Activated naive CD8-positive, alpha-beta T cell treated with anti-CD3 and anti-CD28 coated beads, Interleukin-2, amount 50 U/mL, for 16 hours (primary cell): Measurements from ENCODE around the gene RILPL1.
"Not testable (repeated sequence)": the region's sequence is repeated elsewhere in the genome, so short reads cannot be mapped to it uniquely, and the experiment has no call there.

ENCODE experiments used
- DNase-seq: peaks from one replicate; pipeline ENCODE4 v3.0.0-alpha.2; 2020; ENCODE audit warnings: low read depth, low spot score

Gene RILPL1

DNA sequence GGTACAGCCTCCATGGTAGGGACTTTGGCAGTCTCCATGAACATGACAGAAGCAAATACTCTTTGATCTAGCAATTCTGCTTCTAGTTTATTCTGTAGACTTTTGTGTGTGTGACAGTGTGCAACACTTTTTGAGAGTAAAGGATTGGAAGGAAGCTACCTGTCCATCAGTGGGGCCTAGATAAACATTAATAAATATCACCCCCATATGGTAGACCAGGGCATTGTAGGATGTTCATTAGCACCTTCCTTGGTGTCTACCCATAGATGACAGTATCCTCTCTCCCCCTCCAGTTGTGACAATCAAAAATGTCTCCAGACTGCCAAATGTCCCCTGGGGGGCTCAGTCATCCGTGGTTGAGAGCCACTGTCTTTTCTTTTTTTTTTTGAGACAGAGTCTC lies 64.7 kb downstream of the RILPL1 start:
- DNase-seq = no peak

DNA sequence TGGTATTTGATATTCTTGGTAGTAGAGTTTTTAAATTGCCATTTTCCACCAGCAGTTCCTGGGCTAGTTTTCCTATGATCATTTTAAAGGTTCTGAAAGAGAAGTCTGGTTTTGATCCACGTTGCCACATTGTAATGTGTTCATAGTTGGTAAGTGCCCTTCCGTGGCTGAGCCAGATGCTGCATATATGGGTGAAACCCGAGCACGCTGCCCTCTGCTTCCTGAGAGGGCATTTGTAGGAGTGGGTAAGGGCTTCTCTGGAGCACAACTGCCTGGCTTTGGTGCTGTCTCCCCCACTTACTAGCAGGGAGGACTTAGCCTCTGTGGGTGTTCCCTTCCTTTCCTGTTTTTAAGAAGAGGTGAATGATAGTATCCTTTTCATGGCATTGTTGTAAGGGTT lies 68.4 kb downstream of the RILPL1 start:
- DNase-seq = no peak

DNA sequence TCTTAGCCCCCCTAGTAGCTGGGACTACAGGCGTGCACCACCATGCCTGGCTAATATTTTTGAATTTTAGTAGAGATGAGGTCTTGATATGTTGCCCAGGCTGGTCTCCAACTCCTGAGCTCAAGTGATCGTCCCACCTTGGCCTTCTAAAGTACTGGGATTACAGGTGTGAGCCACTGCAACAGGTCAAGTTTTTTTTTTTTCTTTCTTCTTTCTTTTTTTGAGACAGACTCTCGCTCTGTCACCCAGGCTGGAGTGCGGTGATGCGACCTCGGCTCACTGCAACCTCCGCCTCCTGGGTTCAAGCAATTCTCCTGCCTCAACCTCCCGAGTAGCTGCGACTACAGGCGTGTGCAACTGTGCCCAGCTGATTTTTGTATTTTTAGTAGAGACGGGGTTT lies 70.3 kb downstream of the RILPL1 start:
- not testable (repeated sequence) for DNase-seq

DNA sequence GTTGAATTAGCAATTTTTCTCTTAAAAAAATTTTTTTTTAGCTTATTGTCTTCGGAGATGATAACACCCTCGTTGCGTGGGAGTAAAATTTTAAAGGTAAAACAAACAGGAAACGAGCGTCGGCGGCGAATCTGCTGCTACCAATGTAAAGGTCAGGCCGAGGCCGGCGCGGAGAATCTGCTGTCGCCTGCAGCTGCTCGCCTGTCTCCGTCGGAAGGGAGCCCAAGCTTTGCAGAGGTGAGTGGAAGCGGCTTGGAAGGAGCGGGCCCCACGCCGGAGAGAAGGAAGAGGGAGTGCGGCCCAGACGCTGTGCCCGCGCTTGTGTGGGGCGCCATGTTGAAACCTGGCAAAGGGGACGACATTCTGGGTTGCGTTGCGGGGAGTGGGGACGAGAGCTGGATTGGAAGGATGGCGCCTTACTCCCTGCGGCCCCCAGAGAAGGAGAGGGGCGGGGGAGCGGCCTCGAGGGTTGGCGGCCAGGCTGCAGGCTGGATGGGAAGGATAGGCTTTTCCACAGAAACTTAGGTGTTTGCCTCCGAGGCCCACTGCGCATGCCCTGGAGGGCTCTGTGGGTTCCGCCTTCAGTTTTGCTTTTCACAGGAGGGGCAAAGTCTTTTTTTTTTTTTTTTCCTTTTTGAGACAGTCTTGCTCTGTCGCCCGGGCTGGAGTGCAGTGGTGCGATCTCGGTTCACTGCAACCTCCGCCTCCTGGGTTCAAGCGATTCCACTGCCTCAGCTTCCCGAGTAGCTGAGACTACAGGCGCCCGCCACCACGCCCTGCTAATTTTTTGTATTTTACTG lies 75.3 kb downstream of the RILPL1 start, which contains the start of gene SNRNP35:
Gene SNRNP35, plus strand, starts transcription at position 160 of the 800 bp plus-strand sequence. CDS start 7,402 bp downstream, outside the sequence.
- peak; percentile 56 for DNase-seq

DNA sequence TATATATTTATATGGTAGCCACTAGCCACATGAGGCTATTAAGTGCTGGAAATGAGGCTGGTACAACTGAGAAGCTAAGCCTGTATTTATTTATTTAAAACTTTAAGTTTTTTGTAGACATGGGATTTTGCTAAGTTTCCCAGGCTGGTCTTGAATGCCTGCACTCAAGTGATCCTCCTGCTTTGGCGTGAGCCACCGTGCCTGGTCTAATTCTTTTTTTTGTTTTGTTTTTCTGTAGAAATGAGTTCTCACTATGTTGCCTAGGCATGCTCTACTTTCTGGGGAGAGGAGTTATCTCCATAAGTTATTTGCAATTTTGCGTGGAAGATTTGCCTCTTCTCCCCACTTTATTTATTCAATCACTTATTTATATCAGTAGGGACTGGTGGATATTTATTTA lies 80.4 kb downstream of the RILPL1 start:
- no peak for DNase-seq

GRCh38 chr12:123452276-123452550 lies 81.3 kb downstream of the RILPL1 start:
- not testable (repeated sequence) for DNase-seq

- no peak for DNase-seq
Measured at GRCh38 chr12:123450636-123451035, 82.9 kb downstream of the RILPL1 start.

DNA sequence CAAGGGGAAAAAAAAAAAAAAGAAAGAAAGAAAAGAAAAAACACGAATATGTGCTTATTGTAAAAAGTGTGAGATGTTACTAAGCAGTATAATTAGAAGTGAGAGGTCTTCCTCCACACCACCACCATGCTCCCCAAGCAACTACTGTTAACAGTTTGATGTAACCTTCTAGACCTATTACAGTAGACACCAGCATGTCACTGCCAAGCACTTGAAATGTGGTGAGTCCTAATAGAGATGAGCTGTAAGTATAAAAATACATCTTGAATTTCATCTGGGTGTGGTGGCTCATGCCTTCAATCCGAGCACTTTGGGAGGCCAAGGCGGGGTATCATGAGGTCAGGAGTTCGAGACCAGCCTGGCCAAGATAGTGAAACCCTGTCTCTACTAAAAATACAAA lies 83.7 kb downstream of the RILPL1 start:
- no peak for DNase-seq

DNA sequence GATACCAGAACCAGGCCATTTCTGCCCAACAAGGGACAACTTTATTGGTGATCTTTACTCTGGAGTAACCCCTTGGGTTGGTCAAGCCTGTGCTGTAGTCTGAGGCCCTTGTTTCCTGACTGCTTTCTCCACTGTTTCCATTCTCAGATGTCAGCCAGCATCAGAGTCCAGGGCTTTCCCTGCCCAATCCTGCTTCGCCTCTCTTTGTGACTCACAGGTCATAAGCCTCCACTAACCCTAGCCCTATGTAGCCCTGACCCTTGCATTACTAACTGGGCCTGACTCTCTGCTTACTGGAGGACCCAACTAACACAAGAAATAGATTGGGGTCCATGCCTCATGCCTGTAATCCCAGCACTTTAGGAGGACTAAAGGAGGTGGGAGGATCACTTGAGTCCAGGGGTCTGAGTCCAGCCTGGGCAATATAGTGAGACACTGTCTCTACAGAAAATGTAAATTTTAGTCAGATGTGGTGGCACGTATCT lies 84.2 kb downstream of the RILPL1 start:
- DNase-seq = no peak

GRCh38 chr12:123446333-123446713 lies 87.2 kb downstream of the RILPL1 start:
- DNase-seq = no peak

DNA sequence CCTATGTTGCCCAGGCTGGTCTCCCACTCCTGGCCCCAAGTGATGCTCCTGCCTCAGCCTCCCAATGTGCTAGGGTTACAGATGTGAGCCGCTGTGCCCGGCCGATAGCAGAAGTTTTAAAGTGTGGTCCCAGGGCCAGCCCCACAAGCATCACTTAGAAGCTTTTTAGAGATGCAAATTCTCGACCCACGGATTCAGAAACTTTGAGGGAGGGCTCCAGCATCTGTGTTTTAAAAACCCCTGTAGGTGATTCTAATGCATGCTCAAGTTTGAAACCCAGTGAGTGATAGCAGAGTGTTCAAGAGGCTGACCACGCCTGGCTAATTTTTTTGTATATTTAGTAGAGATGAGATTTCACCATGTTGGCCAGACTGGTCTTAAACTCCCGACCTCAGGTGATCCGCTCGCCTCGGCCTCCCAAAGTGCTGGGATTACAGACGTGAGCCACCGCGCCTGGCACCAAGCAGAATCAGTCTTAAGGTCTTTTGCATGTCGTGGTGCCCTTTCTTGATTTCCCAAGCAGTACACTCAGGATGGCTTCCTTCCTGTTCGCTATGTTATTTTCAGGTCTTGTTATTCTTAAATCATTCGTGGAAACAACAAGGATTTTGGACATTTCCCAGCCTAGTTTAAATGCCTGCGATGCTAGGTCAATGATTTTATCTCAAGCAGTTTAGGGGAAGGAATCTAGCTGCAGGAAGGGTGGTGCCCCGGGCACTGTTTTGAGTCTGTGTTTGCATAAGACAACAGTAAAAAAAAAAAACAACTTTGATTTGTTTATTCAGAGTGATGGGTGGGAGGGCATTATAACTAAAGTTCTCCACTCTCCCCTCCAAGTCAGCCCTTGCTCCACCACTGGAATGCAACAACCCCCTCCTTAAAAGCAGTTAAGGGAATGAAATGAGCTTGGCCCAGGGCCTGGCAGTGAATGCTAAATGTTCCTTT lies 87.9 kb downstream of the RILPL1 start:
- no peak for DNase-seq

DNA sequence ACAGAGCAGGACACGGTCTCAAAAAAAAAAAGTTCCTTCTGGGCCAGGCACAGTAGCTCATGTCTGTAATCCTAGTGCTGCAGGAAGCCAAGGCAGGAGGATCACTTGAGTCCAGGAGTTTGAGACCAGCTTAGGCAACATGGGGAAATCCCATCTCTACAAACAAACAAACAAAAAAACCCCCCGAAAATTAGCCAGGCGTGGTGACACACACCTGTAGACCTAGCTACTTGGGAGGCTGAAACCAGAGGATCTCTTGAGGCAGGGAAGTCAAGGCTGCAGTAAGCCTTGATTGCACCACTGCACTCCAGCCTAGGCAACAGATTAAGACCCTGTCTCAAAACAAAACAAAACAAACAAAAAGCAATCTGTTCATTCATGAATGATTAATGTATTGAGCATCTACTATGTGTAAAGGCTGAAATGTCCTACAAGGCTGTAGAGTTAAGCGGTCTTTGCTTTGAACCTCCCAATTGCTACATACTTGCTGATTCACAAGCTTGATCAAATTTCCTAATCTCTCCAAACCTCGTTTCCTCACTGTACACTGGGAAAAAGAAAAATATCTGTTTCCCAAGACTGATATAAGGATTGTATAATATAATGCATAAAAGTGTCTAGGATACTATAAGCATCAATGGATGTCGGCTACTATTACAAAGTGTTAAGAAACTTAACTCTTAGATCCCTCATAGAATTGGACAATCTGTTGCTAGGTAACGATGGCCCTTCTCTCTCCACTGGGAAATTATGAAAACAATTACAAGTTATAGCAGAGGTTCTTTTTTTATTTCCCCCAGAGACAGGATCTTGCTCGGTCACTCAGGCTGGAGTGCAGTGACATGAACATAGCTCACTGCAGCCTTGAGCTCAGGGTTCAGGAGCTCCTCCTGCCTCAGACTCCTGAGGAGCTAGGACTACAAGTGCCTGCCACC lies 89.2 kb downstream of the RILPL1 start:
- DNase-seq = no peak

- DNase-seq = no peak
Measured at GRCh38 chr12:123442774-123443173, 90.7 kb downstream of the RILPL1 start.

DNA sequence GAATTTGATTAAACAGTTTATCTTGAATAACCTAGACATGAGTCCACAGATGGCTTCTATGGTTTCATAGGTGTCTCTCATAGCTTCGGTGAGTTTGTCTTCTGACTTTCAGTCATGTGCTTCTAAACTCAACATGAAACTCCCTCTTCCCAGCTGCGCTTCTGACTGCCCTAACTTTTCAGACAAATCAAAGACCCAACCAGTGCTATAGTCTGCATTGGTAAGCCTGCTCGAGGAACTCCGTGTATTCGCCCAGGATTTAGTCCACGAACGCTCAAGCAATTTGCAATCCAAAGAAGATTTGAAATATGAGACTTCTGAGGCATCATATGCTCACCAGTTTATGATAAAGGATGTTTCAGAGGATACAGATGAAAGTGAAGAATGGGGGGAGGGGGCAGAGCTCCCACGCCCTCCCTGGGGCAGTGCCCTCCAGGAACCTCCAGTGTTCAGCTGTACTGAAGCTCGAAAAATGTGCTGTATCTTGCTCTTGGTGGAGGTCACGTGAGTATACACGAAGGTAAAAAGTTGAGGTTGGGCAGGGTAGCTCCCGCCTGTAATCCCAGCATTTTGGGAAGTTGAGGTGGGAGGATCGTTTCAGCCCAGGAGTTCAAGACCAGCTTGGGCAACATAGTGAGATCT lies 91.9 kb downstream of the RILPL1 start:
- no peak for DNase-seq

GRCh38 chr12:123436017-123436964 lies 97.2 kb downstream of the RILPL1 start, which contains the start of gene RILPL2:
Gene RILPL2, minus strand, starts transcription at chr12:123436684. Its CDS starts 264 bp downstream, at chr12:123436420.
- DNase-seq = peak; percentile 86

- DNase-seq = no peak
Measured at GRCh38 chr12:123435636-123436016, 97.9 kb downstream of the RILPL1 start.

- no peak for DNase-seq
Measured at GRCh38 chr12:123433615-123434014, 99.9 kb downstream of the RILPL1 start.

DNA sequence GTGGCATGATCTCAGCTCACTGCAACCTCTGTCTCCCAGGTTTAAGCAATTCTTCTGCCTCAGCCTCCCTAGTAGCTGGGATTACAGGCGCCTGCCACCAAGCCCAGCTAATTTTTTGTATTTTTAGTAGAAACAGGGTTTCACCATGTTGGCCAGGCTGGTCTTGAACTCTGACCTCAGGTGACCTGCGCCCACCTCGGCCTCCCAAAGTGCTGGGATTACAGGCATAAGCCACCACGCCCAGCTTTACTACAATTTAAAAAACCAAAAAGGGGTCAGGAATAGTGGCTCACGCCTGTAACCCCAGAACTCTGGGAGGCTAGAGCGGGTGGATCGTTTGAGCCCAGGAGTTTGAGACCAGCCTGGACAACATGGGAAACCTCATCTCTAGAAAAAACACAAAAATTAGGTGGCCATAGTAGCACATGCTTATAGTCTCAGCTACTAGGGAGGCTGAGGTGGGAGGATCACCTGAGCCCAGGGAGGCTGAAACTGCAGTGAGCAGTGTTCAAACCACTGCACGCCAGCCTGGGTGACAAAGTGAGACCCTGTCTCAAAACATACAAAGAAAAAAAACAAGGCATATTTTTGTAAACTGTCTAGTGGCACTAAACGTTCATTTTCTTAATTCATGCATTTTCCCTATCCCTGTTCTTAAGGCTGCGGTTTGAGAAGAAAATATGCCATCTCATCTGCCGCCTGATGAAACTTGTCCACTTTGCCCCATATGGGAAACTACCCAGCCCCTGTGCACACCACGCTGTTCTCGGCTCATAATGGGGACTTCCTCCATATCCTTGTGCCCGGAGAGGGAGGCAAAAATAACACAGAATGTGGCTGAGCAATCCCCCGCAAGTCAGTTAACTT lies 101.3 kb downstream of the RILPL1 start:
- DNase-seq = not testable (repeated sequence)

GRCh38 chr12:123429101-123429500 lies 104.4 kb downstream of the RILPL1 start:
- not testable (repeated sequence) for DNase-seq
